HepG2 (cell line): Measurements from ENCODE around the gene AGAP1. TPM values are rescaled to one million over a fixed set of nuclear protein-coding genes. Genes with fewer than 3 reads are reported as not detected.

Experiments used
- CSRNP2 ChIP-seq: sonication (generic); formaldehyde crosslinking; conservative IDR thresholded peaks from 2 replicates; pipeline ENCODE4 v1.8.0; 2022; ENCODE audit warnings: low read depth, missing genetic modification reagents
- GFI1 ChIP-seq: sonication (generic); formaldehyde crosslinking; IDR thresholded peaks from 2 replicates; pipeline ENCODE4 v1.5.0; 2020; ENCODE audit warnings: missing genetic modification reagents, mild to moderate bottlenecking, borderline replicate concordance
- HNRNPH1 ChIP-seq: fragments of 200-400 bp; formaldehyde crosslinking; optimal IDR thresholded peaks from 2 replicates; pipeline ENCODE3; 2017; ENCODE audit warnings: mild to moderate bottlenecking, low read depth, low read length
- JARID2 ChIP-seq: sonication (generic); formaldehyde crosslinking; IDR thresholded peaks from 2 replicates; pipeline ENCODE4 v1.8.1; 2023; ENCODE audit warnings: missing genetic modification reagents, inconsistent platforms; ENCODE audit not compliant: insufficient replicate concordance
- KMT2B ChIP-seq: IDR thresholded peaks from 2 replicates; pipeline ENCODE4 v1.6.1; 2016; ENCODE audit warnings: missing genetic modification reagents, missing compliant biosample characterization
- SIX1 ChIP-seq: sonication (generic); formaldehyde crosslinking; IDR thresholded peaks from 2 replicates; pipeline ENCODE4 v1.4.0; 2020; ENCODE audit warnings: missing genetic modification reagents, borderline replicate concordance
- SP140L ChIP-seq: sonication (generic); formaldehyde crosslinking; IDR thresholded peaks from 2 replicates; pipeline ENCODE4 v1.4.0; 2020; ENCODE audit warnings: missing genetic modification reagents, borderline replicate concordance
- ZNF142 ChIP-seq: sonication (generic); formaldehyde crosslinking; IDR thresholded peaks from 2 replicates; pipeline ENCODE4 v1.4.0; 2020; ENCODE audit warnings: missing genetic modification reagents
- ZNF296 ChIP-seq: sonication (generic); formaldehyde crosslinking; conservative IDR thresholded peaks from 2 replicates; pipeline ENCODE4 v1.5.0; 2020; ENCODE audit warnings: mild to moderate bottlenecking, missing genetic modification reagents
- ZNF468 ChIP-seq: sonication (generic); formaldehyde crosslinking; IDR thresholded peaks from 2 replicates; pipeline ENCODE4 v1.8.0; 2022; ENCODE audit warnings: mild to moderate bottlenecking, moderate library complexity, missing genetic modification reagents
- ZNF513 ChIP-seq: sonication (generic); formaldehyde crosslinking; conservative IDR thresholded peaks from 2 replicates; pipeline ENCODE4 v1.5.0; 2020; ENCODE audit warnings: missing genetic modification reagents
- ZNF609 ChIP-seq: sonication (generic); formaldehyde crosslinking; IDR thresholded peaks from 2 replicates; pipeline ENCODE4 v1.4.0; 2020; ENCODE audit warnings: mild to moderate bottlenecking, missing genetic modification reagents, borderline replicate concordance
- polyA plus RNA-seq, 8 experiments: library from polyadenylated mRNA; depleted of rRNA in 3 of 8; stranded (reverse) in 7 of 8; unstranded in 1 of 8; fragments of >200 nt; fragmentation: Illumina TruSeq in 4 of 8; extraction: Trizol in 4 of 8; gene quantifications; 2 replicates each; pipeline versions ENCODE4 v1.2.1 to v1.2.3, GENCODE V29; 2011 to 2016; ENCODE audit warnings: low read depth in 4 of 8, missing spikeins in 1 of 8, mixed read lengths in 1 of 8; ENCODE audit not compliant: insufficient read depth in 1 of 8
- total RNA-seq, 5 experiments: library from RNA; depleted of rRNA; stranded (reverse); fragments of >200 nt; fragmentation: Illumina TruSeq; extraction: Trizol; gene quantifications; 2 replicates each; pipeline ENCODE4 v1.2.3, GENCODE V29; 2016; ENCODE audit warnings: low read depth in 1 of 5
- TF ChIP-seq, protein P1 (sequence below): fragments of 450-650 bp; IDR thresholded peaks from 2 replicates; pipeline ENCODE4 v1.6.1; 2017

Gene AGAP1
- total and polyA plus RNA-seq, 2 of the 13 experiments (the other 11 are each of a cell fraction or from before 2014, with no cell fraction given) = 21.2 to 32.7 TPM

- TF ChIP-seq ZNF142 (CRISPR knock-in tag) (0 out of 2 replicates have a peak, but pooled peaks have one; percentile 25), ZNF296 (CRISPR knock-in tag) (no peak), SIX1 (CRISPR knock-in tag) (no peak; the same call in 1 of the 2 replicates), KMT2B (CRISPR knock-in tag) (no peak; the same call in 1 of the 2 replicates), CSRNP2 (no peak), ZNF609 (peak; percentile 98), SP140L (CRISPR knock-in tag) (no peak), ZNF513 (CRISPR knock-in tag) (no peak), HNRNPH1 (no peak), JARID2 (CRISPR knock-in tag) (no peak), GFI1 (CRISPR knock-in tag) (peak; percentile 99), ZNF468 (CRISPR knock-in tag) (no peak)
- TF ChIP-seq, protein P1, sequence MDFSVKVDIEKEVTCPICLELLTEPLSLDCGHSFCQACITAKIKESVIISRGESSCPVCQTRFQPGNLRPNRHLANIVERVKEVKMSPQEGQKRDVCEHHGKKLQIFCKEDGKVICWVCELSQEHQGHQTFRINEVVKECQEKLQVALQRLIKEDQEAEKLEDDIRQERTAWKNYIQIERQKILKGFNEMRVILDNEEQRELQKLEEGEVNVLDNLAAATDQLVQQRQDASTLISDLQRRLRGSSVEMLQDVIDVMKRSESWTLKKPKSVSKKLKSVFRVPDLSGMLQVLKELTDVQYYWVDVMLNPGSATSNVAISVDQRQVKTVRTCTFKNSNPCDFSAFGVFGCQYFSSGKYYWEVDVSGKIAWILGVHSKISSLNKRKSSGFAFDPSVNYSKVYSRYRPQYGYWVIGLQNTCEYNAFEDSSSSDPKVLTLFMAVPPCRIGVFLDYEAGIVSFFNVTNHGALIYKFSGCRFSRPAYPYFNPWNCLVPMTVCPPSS = no peak
These were observed 48.2 kb downstream of the AGAP1 start (continued) for GRCh38 chr2:235541838-235542549.
